HG03135 (cell line): ENCODE results near the gene MRPS6.

ENCODE experiments used
- ATAC-seq: cut with Tn5 transposase; IDR thresholded peaks from one replicate; pipeline ENCODE4 v1.9.1; 2021; ENCODE audit warnings: mild to moderate bottlenecking, moderate library complexity; ENCODE audit not compliant: unreplicated experiment

MRPS6 gene

DNA sequence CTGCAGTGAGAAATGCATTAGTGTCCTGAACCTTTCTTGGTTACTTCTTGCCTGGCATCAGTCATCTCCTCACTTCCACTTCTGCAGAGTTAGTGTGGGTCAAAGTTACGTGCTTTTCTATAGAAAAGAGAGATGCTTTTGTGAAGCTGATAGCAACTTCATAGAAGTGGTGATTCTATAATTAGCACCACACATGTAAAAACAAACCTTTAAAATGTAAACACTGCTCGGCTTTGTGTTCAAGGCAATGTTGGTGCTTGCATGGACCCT, 57.3 kb downstream of the MRPS6 start:
- ATAC-seq: no peak

GRCh38 chr21:34131586-34131985, 58.2 kb downstream of the MRPS6 start:
- ATAC-seq: no peak

DNA sequence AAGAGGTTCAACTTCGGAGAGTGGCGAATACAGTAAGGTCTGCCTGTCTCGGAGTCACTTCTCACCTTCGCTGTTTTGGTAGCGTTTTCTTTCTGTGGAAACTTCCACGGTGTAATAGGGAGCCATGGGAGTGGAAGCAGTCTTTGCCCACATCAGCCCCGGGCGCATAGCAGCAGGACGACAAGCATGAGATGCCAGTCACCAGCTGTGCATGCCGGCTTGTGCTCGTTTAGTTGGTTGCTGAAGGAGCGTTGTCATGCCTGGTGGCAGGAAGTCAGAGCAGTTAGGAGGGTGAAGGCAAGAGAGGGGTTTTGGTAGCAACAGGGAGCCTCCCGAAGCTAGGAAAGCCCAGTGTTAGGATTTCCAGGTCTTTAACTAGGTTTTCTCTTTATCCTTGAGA, 58.8 kb downstream of the MRPS6 start:
- no peak for ATAC-seq

DNA sequence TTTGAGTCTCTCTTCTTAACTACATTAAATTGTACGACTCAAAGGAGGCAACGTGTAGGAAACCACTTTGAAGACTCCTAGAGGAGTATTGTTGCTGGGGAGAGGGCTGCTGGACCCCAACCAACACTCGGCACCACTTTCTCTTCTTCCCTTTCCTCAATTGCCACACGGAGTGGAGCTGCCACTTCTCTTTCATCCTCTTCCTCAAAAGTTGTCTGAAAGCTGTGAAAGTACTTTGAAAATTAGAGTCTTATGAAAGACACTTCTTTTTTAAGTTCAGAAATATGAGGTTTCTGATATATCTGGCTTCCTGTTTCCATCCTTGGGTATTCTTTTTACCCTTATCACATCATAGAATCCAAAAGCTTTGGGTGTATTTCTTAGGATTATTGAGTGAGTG, 59.5 kb downstream of the MRPS6 start:
- ATAC-seq: no peak

DNA sequence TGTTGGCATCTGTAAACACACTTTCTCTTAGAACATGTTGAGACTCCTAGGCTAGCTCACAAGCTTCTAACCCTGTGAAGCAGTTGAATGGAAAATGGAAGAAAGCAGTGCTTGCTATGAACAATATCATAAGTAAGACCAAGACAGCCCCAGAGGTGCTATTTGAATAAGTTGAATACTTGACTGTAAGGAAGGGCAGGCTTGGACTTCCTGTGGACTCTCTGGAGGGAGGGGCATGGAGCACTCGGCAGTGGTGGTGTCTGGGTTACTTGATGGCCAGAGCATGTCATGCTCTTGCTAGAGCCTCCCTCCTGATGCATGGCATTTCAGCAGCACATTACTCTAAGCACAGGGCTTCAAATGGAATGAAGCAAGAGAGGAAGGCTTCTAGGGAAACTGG, 60.0 kb downstream of the MRPS6 start:
- no peak for ATAC-seq

- no peak for ATAC-seq
Measured at GRCh38 chr21:34133802-34134201, 60.4 kb downstream of the MRPS6 start.

- ATAC-seq: no peak
Measured at GRCh38 chr21:34135330-34135729, 62.0 kb downstream of the MRPS6 start.

GRCh38 chr21:34141373-34141772, 68.0 kb downstream of the MRPS6 start:
- ATAC-seq: no peak

DNA sequence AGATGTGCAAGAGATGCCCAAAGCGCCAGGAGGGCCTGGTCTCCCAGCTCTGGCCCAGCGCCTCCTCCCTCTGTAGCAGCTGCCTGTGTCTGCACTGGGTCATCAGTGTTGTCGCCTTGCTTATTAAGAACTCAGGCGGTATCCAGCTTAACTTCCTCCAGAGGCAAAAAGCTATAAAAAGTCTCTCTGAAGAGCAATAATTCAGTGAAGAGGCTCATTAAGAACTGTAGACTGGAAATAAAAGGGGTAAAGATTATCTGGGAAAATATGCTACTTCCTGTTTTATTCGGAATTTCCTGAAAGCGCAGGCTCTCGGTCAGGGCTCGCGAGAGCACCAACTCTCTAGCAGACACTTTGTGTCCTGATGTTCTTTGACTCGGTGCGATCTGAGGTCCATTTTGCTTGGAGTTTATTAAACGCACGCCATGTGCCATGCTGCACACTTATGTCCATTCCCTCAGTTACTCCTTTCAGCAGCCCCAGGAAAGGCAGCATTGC, 70.4 kb downstream of the MRPS6 start:
- no peak for ATAC-seq

GRCh38 chr21:34144224-34144623, 70.8 kb downstream of the MRPS6 start:
- ATAC-seq: no peak

DNA sequence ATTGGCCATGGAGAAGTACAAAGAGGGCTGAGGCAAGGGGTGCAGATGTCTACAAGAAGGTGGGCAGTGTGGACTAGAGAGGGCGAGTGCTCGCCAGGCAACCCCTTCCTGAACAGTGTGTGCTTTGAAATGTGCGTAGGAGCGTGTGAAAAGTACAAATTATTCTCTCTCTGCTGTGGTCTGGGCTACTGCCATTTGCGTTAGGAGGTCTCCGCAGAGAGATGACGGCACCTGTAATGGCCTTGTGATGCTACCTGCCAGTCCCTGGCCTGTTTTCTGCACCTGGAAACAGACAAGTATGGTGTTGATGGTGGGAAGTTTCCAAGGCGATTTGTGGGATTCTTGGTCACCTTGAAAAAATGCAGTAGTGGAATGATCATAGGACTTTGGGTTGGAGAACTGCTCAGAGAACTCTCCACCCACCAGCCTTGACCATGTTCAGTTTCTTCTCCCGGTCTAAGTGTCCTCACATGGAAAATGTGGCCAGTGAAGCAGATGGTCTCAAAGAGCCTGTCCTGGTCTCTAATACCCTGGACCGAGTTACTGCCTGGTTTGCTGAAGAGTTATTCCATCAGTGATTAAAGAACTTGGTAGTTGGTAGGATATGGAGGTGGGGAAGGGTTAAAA, 74.5 kb downstream of the MRPS6 start:
- ATAC-seq: no peak

DNA sequence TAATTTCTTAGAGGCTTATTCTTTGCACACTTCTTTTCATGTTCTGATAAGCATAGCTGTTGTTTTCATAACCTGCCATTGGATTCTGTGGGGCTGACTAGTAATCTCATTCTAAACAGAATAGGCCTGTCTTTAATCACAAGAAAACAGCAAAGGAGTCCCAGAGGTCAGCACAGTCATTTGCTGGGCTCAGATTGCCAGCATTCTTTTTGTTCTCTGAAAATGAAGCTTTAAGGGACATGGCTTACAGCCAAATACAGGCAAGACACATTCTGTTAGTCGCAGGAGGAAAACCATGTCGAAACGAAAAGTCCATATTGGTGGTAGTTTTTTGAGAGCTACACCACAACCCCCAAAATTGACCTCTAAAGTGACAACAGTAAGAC, 75.0 kb downstream of the MRPS6 start:
- ATAC-seq: no peak

DNA sequence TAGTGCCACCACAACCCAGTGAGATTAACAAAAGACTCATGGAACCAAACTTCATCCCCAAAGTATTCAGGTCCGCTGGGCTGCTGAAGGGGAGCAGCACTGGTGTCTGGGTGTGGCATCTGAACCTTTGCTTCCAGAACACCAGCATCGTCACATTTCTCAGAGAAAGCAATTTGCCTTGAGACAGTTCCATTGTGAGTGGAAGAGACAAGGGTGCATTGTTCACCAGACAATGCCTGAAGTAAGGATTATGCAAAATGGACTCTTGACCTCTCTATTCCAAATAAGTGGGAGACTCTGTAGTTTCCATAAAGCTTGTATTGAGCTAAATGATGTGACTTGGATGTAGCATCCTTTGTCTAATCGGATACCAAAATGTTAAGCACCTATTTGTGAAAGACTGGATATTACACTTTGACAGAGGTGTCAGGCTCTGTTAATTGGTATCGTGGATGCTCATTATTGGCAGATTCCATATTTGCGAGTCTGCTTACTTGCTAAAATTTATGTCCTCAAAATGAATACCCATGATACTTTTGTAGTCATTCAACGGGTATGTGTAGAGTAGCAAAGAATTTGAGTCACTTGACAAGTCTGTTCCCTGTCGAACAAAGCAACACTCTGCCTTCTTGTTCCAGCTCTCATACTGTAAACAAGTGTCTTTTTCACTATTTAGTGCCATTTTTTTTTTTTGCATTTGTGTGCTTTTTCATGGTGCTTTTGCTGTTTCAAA, 75.6 kb downstream of the MRPS6 start:
- no peak for ATAC-seq

DNA sequence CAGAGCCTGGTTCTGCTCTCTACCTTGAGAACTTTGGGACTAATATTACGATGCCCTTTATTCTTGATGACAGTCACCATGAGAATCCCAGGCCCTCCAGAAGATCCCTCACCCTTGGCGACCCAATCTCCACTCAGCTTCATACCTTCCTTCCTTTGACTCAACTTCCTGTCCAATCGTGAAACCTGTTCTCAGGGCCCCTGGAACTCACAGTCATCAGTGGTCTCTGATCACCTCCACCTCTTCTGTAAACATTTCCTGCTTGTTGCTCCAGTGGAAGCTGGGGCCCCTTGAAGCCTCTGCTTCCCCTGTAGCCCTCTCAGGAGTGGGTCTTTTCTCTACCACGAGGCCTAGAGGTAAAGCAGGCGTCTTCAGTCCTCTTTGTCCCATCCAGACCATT, 79.1 kb downstream of the MRPS6 start:
- ATAC-seq: no peak

DNA sequence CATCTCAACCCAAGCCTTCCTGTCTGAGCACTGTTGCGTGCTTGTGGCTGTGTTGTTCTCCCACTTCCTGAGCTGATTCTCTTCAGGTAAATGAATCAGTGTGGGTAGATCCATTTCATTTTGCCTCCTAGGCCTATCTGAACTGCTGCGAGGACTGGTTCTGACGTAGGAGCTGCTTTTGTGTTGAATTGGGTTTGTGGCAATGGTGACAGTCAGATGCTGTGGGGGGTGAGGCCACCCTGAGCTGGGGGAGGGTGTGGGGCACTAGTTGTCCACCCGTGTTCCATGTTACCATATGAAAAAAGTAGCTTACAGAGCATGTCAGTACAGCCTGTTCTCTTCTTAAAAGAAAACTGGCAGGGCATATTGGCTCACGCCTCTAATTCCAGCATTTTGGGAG, 81.5 kb downstream of the MRPS6 start:
- no peak for ATAC-seq

GRCh38 chr21:34156957-34157356, 83.6 kb downstream of the MRPS6 start:
- no peak for ATAC-seq

- no peak for ATAC-seq
Measured at GRCh38 chr21:34157521-34157920, 84.1 kb downstream of the MRPS6 start.

DNA sequence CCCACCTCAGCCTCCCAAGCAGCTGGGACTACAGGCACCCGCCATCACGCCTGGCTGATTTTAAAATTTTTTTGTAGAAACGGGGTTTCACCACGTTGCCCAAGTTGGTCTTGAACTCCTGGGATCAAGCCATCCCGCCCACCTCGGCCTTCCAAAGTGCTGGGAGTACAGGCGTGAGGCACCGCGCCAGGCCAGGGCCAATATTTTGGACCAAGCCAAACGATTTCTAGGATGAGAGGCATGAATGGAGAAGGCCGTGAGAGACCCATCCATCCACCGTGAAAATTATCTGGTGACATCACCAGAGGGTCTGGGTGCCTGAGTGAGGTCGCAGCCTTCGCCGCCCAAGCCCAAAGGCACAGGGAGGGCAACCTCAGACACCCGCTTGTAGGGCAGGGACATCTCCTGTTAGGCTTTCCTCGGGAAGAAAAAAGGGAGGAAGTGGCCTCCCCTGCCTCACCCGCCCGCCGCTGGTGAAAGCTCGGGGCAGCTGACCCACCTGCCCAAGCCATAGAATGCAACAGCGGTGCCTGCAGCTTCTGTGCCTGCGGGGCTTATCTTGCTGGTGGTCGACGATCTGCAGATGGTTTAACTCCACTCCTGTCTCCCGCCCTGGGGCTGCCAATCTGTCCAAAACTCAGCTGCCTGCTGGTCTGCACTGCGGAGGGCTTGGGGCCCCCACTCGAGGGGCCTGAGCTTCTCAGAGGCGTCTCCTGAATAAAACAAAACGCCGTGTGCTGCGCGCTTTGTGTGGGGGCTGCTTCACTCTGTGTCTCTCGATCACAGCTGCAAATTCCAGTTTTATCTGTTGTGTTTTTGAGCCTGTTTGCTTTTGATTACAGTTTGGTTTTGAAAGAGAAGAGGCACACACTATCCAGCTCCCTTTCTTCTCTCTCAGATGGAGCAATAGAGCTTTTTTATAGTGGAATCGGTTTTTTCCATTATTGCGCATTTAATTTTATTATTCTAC, 85.8 kb downstream of the MRPS6 start:
- no peak for ATAC-seq

DNA sequence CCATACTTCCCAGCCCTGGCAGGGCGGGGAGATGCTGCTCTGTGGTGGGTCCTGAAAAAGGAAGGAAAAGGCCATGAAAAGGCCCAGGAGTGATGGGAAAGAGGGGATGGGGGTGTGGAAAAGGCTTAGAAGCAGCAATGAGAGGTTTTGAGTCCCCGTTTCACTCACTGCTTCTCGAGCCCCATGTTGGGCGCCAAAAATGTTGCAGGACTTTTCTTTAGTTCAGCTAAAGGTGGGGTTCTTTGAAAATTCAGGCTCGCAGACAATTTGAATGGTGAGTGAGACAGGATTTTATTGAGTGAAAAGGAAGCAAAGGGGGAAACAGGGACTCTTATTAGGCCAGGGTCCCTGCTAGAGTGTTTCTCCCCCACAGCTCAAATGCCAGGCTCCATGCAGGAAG, 93.1 kb downstream of the MRPS6 start:
- no peak for ATAC-seq

GRCh38 chr21:34170886-34171285, 97.5 kb downstream of the MRPS6 start:
- ATAC-seq: no peak

GRCh38 chr21:34174470-34174869, 101.1 kb downstream of the MRPS6 start:
- ATAC-seq: no peak

DNA sequence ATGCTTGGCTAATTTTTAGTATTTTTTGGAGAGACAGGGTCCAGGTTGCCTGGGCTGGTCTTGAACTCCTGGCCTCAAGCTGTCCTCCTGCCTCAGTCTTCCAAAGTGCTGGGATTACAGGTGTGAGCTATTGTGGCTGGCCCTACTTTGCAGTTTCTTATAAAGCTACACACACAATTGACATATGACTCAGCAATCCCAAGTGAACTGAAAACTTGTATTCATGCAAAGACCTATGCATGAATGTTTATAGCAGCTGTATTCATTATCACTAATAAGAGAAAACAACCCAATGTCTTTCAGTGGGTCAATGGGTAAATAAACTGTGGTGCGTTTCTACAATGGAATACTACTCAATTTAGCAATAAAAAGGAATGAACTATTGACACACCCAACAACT, 103.1 kb downstream of the MRPS6 start:
- ATAC-seq: no peak
